CD4-positive, alpha-beta memory T cell (primary cell): ENCODE measurements around the gene CTAGE1. TPM values are rescaled to one million over a fixed set of nuclear protein-coding genes. Genes with fewer than 3 reads are reported as not detected.

ENCODE experiments used
- CTCF ChIA-PET: fragments of 350-600 bp; sonication (Branson Sonifier 250); formaldehyde crosslinking; loops from one replicate; lab custom pipeline; 2021; ENCODE audit warnings: inconsistent platforms; ENCODE audit not compliant: partially characterized antibody; lab: Charles Lee
- POLR2A ChIA-PET: fragments of 350-600 bp; sonication (Branson Sonifier 250); formaldehyde crosslinking; loops from one replicate; lab custom pipeline; 2021; ENCODE audit not compliant: partially characterized antibody; lab: Charles Lee
- DNase-seq, 5 donors: peaks; one replicate each; pipeline versions ENCODE4 v3.0.0 to v3.0.0-alpha.2; 2020 to 2022; ENCODE audit warnings: mixed read lengths in 1 of 5
- H3K27ac ChIP-seq: one replicate; pipeline ENCODE4 v1.7.0; 2013; ENCODE audit warnings: low read depth, low read length
- H3K27me3 ChIP-seq: 2 replicates; pipeline ENCODE4 v1.7.0; 2013; ENCODE audit warnings: mild to moderate bottlenecking, low read length, moderate library complexity; ENCODE audit not compliant: insufficient read depth
- H3K36me3 ChIP-seq: 2 replicates; pipeline ENCODE4 v1.7.0; 2013; ENCODE audit warnings: mild to moderate bottlenecking, low read length, moderate library complexity; ENCODE audit not compliant: insufficient read depth
- H3K4me1 ChIP-seq: 2 replicates; pipeline ENCODE4 v1.7.0; 2013; ENCODE audit warnings: mild to moderate bottlenecking, low read length, moderate library complexity; ENCODE audit not compliant: insufficient read depth
- H3K4me3 ChIP-seq, 2 donors: one replicate each; pipeline ENCODE4 v1.7.0; 2013; ENCODE audit warnings: low read length in 2 of 2, mild to moderate bottlenecking in 1 of 2
- H3K9me3 ChIP-seq, 2 donors: one replicate each; pipeline ENCODE4 v1.7.0; 2013; ENCODE audit warnings: low read length in 2 of 2, control low read depth in 1 of 2; ENCODE audit not compliant: control insufficient read depth in 1 of 2
- H3K27ac Mint-ChIP-seq, 7 donors: one replicate each; pipeline ENCODE4 v1.8.0; 2020 to 2021; ENCODE audit warnings: mixed read lengths in 7 of 7, mild to moderate bottlenecking in 6 of 7, inconsistent platforms in 3 of 7, moderate library complexity in 3 of 7
- H3K27me3 Mint-ChIP-seq, 2 donors: one replicate each; pipeline ENCODE4 v1.8.0; 2020 to 2021; ENCODE audit warnings: mixed read lengths in 2 of 2
- H3K36me3 Mint-ChIP-seq, 2 donors: one replicate each; pipeline ENCODE4 v1.8.0; 2020 to 2021; ENCODE audit warnings: mixed read lengths in 2 of 2, inconsistent platforms in 1 of 2, mild to moderate bottlenecking in 1 of 2
- H3K4me1 Mint-ChIP-seq, 4 donors: one replicate each; pipeline ENCODE4 v1.8.0; 2020 to 2021; ENCODE audit warnings: mixed read lengths in 4 of 4, mild to moderate bottlenecking in 1 of 4
- H3K4me3 Mint-ChIP-seq, 8 donors: one replicate each; pipeline ENCODE4 v1.8.0; 2020 to 2021; ENCODE audit warnings: mixed read lengths in 8 of 8, mild to moderate bottlenecking in 7 of 8, moderate library complexity in 6 of 8, inconsistent platforms in 3 of 8
- H3K9me3 Mint-ChIP-seq, 8 donors: one replicate each; pipeline ENCODE4 v1.8.0; 2020 to 2021; ENCODE audit warnings: mixed read lengths in 8 of 8, mild to moderate bottlenecking in 5 of 8, inconsistent platforms in 3 of 8, moderate library complexity in 1 of 8
- intact Hi-C: fragments of 100-400 bp; cut with micrococcal nuclease; formaldehyde crosslinking; loops from one replicate; pipeline ENCODE4 v1.15.1; 2023
- polyA plus RNA-seq, 2 donors: library from polyadenylated mRNA; unstranded; fragments of 300-500 nt; fragmentation: Illumina TruSeq; gene quantifications; one replicate each; pipeline ENCODE4 v1.2.3, GENCODE V29; 2021
- total RNA-seq, 2 experiments: library from RNA; stranded (reverse); gene quantifications; one replicate each; pipeline ENCODE4 v1.2.3, GENCODE V29; 2021

The CTAGE1 gene
- total RNA-seq (not detected), polyA plus RNA-seq (not detected)

DNA sequence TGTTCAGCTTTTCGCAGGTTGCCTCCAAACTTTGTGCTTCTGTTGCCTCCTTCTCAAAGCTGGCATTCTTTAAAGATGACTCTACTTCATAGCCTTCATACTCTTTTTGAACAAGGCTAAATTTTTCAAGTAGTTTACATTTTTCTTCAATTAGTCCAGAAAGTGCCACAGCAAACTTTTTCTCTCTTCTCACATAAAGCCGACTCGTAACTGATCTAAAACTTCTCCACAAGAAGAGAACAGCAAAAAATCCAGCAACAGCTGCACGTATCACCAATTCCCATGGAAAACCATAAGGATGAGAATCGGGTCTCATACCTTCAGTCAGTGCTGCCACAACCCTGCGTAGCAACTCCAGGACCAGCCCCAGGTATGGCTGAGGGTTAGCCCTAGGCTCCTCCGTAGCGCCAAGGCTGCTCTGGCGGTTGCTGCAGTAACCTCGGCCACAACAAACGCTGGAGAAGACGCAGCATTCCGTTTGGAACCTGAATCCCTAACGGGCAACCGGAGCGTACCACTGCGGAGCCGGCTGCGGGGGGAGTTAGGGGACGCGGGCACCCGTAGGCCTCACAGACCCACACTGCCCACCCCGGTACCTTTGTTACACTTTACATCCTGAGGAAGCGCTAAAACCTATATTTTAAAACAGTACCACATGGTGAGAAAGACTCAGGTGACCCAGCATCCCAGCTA is at the start of gene CTAGE1:
Gene CTAGE1, minus strand, starts transcription at position 420 of the 693 bp plus-strand sequence. Its CDS starts 104 bp downstream, at position 316.
- intact Hi-C loops, result no loop called here
- Mint-ChIP-seq H3K27me3 (peaks cover 0 to 3% of the 10 kb centered on the region in 2 donors), H3K4me1 (no peaks in the 10 kb centered on the region), H3K36me3 (no peaks in the 10 kb centered on the region), H3K9me3 (peaks cover 0 to 13% (median 5%) of the 10 kb centered on the region in 8 donors), H3K27ac (no peak within 1 kb of the TSS), H3K4me3 (no peak within 1 kb of the TSS)
- Histone ChIP-seq H3K4me1 (no peaks in the 10 kb centered on the region), H3K36me3 (no peaks in the 10 kb centered on the region), H3K4me3 (no peak within 1 kb of the TSS), H3K9me3 (no peaks in the 10 kb centered on the region), H3K27me3 (no peaks in the 10 kb centered on the region), H3K27ac (no peak within 1 kb of the TSS)
- ChIA-PET CTCF (no interaction called here), POLR2A (no interaction called here)
- no peak for DNase-seq

DNA sequence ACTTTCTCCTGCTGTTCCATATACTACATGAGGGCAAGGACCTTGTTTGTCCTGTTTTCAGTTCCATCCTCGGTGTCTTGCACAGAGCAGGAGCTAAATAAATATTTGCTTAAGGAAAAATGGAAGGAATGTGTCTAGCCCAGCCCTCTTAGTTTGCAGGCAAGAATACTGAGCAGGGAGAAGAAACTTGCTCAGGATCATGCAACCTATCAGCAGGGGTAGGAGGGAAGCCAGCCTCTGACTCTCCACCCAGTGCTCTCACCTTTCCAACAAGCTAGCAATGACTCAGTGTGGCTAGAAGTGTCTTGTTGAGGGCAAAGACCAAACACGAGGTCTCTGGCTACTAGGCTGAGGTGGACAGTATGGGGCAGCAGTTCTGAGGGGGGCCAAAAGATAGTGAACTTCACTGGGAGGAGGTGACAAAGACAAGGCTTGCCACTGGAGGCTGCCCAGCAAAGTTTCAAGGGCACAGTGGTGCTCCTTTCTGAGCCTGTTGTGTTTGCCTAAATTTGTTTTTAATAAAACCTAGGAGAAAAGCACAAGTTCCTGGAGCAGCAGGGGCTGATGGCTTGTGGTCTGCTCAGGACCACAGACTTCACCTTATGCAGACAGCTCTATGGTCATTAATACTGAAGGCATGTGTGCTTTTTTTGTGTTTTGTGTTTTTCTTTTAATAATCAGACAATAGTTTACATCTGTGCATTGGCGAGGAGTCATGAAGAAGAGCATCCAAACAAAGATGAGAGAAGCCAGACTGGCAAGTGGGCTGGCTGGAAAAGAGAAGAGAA is 49.1 kb upstream of the CTAGE1 start:
- Histone ChIP-seq H3K4me1 (no peaks in the 10 kb centered on the region), H3K4me3 (no peak overlapping the region), H3K36me3 (no peaks in the 10 kb centered on the region), H3K9me3 (no peaks in the 10 kb centered on the region), H3K27me3 (no peaks in the 10 kb centered on the region), H3K27ac (no peak overlapping the region)
- Mint-ChIP-seq H3K27ac (no peak overlapping the region), H3K4me1 (peaks cover 0 to 1% (median 0%) of the 10 kb centered on the region in 4 donors), H3K4me3 (no peak overlapping the region), H3K27me3 (peaks cover 0 to 2% of the 10 kb centered on the region in 2 donors), H3K36me3 (no peaks in the 10 kb centered on the region), H3K9me3 (peaks cover 0 to 5% (median 3%) of the 10 kb centered on the region in 8 donors)
- CTCF ChIA-PET, result no interaction called here
- no peak for DNase-seq
- intact Hi-C loops, result no loop called here
- POLR2A ChIA-PET, result no interaction called here

DNA sequence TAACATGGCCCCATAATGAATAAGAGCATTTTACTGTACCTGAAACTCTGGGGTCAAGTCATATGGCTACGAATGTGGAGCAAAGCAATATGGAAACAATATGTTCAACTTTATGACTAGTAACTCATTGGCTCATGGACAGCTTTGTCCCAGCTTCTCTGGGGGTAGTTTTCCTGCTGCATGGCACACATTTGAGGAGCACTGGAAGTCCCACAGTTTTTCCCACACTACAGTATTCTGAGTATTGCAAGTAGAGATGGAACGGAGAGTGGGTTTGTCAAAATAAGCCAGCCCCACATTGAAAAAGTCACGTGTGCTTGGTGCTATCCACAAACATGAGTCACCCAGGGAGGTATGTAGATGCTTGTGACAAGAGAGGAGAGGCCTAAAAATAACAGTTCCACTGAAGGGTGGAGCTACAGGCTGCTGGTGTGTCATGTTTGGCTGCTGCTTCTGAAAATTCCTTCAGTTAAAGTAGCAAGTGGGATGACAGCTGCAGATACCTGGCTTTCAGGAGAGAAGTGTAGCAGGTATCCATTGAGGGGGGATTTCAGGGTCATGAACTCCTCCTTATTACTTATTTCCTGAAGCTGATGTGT is 48.2 kb upstream of the CTAGE1 start:
- Mint-ChIP-seq H3K27ac (no peak overlapping the region), H3K4me1 (peaks cover 0 to 1% (median 0%) of the 10 kb centered on the region in 4 donors), H3K36me3 (no peaks in the 10 kb centered on the region), H3K9me3 (peaks cover 0 to 5% (median 3%) of the 10 kb centered on the region in 8 donors), H3K4me3 (no peak overlapping the region), H3K27me3 (peaks cover 0 to 2% of the 10 kb centered on the region in 2 donors)
- POLR2A ChIA-PET, result no interaction called here
- Histone ChIP-seq H3K9me3 (no peaks in the 10 kb centered on the region), H3K4me3 (no peak overlapping the region), H3K27me3 (no peaks in the 10 kb centered on the region), H3K27ac (no peak overlapping the region), H3K36me3 (no peaks in the 10 kb centered on the region), H3K4me1 (no peaks in the 10 kb centered on the region)
- CTCF ChIA-PET, result no interaction called here
- DNase-seq, result no peak
- intact Hi-C loops, result no loop called here

DNA sequence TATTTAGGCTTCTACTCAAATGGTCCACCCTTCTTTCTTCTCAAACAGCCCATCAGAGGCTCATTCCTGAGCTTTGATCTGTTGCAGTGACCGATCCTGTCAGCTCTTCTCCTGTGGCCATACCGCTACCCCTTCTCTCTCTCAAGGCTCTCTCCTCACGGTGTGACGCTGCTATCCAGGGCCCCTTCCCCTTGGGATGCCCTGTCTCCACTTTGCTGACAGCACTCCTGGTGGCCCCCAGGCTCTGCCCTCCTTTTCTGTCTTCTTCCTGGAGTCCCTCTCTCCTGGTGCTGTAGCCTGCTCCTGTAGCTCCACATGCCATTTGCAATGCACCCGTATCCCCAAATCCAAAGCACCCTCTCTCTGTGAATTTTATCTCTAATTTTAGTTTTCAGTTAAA is 45.4 kb upstream of the CTAGE1 start:
- intact Hi-C loops, result no loop called here
- Mint-ChIP-seq H3K4me1 (no peaks in the 10 kb centered on the region), H3K36me3 (no peaks in the 10 kb centered on the region), H3K9me3 (peaks cover 0 to 6% (median 3%) of the 10 kb centered on the region in 8 donors), H3K4me3 (no peak overlapping the region), H3K27me3 (peaks cover 1 to 2% of the 10 kb centered on the region in 2 donors), H3K27ac (no peak overlapping the region)
- CTCF ChIA-PET, result no interaction called here
- Histone ChIP-seq H3K36me3 (no peaks in the 10 kb centered on the region), H3K27me3 (no peaks in the 10 kb centered on the region), H3K4me1 (no peaks in the 10 kb centered on the region), H3K9me3 (no peaks in the 10 kb centered on the region), H3K4me3 (no peak overlapping the region), H3K27ac (no peak overlapping the region)
- DNase-seq, result no peak
- POLR2A ChIA-PET, result no interaction called here

DNA sequence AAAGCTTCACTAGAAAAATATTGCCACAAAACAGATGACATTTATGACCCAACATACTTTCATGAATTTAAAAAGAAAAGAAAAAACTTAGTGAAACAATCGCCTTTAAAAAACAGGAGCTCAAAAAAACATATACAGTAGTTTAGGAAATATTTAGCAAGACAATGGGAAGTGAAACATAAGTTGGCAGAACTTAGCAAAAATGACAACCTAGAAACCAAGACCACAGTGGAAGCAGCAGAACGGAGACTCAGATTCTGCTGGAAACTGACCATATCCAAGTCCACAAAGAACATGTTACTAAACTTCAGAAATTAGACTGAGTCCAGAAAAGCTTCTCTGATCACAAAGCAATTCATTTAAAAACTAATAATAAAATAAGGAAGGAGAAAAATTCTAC is 41.8 kb upstream of the CTAGE1 start:
- Mint-ChIP-seq H3K4me1 (no peaks in the 10 kb centered on the region), H3K27me3 (peaks cover 1 to 2% of the 10 kb centered on the region in 2 donors), H3K27ac (no peak overlapping the region), H3K4me3 (no peak overlapping the region), H3K36me3 (no peaks in the 10 kb centered on the region), H3K9me3 (peaks cover 0 to 3% (median under 1%) of the 10 kb centered on the region in 8 donors)
- no peaks in the 10 kb centered on the region for H3K36me3 ChIP-seq
- ChIA-PET POLR2A (no interaction called here), CTCF (interaction anchor here (0.6 kb wide), 1 partner anchor 22 kb away, joined by 3 read pairs; no protein-coding TSS in a partner anchor)
- H3K9me3 ChIP-seq, result no peaks in the 10 kb centered on the region
- no peak for DNase-seq
- no peak overlapping the region for H3K4me3 ChIP-seq
- H3K4me1 ChIP-seq, result no peaks in the 10 kb centered on the region
- H3K27me3 ChIP-seq, result no peaks in the 10 kb centered on the region
- intact Hi-C loops, result no loop called here
- H3K27ac ChIP-seq, result no peak overlapping the region

DNA sequence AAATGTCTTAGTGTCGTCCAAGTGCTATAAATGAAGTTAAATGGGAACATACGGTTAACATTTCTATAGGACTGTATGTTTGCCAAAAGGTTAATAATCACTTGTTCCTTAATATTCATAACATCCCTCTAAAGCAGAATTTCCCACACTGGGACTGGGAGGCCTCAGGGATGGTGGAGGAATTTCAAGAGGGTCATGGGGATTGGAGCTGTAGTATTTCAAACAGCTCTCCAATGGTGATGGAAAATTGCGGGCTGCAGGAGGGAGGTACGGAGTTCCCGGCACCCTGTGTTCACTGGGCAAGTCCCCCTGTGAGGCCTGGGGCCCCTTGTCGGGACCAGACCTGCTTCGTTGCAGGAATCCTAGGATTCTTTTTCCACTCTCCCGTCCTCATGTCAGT is 39.8 kb upstream of the CTAGE1 start:
- CTCF ChIA-PET, result interaction anchor here (0.6 kb wide), 1 partner anchor 497 kb away, joined by 5 read pairs; no protein-coding TSS in a partner anchor
- H3K4me3 ChIP-seq, result no peak overlapping the region
- H3K27me3 ChIP-seq, result no peaks in the 10 kb centered on the region
- H3K27ac ChIP-seq, result no peak overlapping the region
- Mint-ChIP-seq H3K4me1 (peaks cover 0 to 4% (median 0%) of the 10 kb centered on the region in 4 donors), H3K9me3 (peaks cover 0 to 4% (median under 1%) of the 10 kb centered on the region in 8 donors), H3K36me3 (no peaks in the 10 kb centered on the region), H3K27me3 (peaks cover 1 to 2% of the 10 kb centered on the region in 2 donors), H3K4me3 (no peak overlapping the region), H3K27ac (no peak overlapping the region)
- no peaks in the 10 kb centered on the region for H3K4me1 ChIP-seq
- H3K36me3 ChIP-seq, result no peaks in the 10 kb centered on the region
- H3K9me3 ChIP-seq, result no peaks in the 10 kb centered on the region
- intact Hi-C loops, result no loop called here
- DNase-seq, result no peak
- POLR2A ChIA-PET, result no interaction called here

DNA sequence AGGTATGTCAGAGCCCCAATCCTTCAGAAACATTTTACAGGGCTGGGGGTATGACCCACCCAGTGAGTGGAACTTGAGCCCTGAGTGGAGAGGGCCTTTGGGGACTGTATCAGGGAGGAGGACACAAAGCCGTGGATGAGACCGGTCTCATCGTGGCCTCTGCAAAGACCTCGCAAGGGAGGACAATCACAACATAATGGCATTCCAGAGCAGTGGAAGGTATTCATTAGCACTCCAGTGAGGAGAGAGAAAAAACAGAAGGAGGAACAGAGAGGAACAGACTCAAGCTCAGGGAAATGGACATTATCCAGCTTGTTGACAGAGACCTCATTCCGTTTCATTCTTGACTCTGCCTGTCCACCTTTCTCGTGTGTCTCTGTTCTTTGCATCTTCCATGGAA is 38.8 kb upstream of the CTAGE1 start:
- no peak overlapping the region for H3K27ac Mint-ChIP-seq
- H3K36me3 Mint-ChIP-seq, result no peaks in the 10 kb centered on the region
- ChIA-PET CTCF (no interaction called here), POLR2A (no interaction called here)
- Histone ChIP-seq H3K9me3 (no peaks in the 10 kb centered on the region), H3K27ac (no peak overlapping the region), H3K4me3 (no peak overlapping the region), H3K27me3 (no peaks in the 10 kb centered on the region), H3K4me1 (no peaks in the 10 kb centered on the region), H3K36me3 (no peaks in the 10 kb centered on the region)
- H3K4me3 Mint-ChIP-seq, result no peak overlapping the region
- H3K27me3 Mint-ChIP-seq, result peaks cover 1 to 2% of the 10 kb centered on the region in 2 donors
- H3K9me3 Mint-ChIP-seq, result peaks cover 0 to 4% (median under 1%) of the 10 kb centered on the region in 8 donors
- DNase-seq, result no peak
- H3K4me1 Mint-ChIP-seq, result peaks cover 0 to 7% (median under 1%) of the 10 kb centered on the region in 4 donors
- intact Hi-C loops, result no loop called here
